Measurements from ENCODE around the gene FAM163A.
"Not testable (repeated sequence)": the region's sequence is repeated elsewhere in the genome, so short reads cannot be mapped to it uniquely, and the experiment has no call there.

FAM163A gene

DNA sequence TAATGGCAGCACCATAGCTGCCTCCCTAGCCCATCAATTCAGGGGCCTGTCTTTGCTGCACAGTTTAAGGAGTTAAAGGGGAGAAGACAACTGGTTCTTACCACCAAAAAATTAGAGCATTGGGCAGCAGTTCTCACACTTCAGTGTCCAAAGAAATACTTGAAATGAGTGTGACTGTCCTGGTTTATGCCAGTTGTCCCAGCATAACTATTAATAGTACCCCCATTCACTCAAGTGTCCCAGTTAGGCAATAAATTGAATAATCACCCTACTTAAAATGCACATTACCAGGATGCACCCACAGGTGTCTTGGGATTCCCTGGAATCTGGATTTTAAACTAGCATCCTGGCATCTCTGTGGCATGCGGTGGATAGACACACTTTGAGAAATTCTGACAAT, 51.1 kb downstream of the FAM163A start:
- H3K27ac ChIP-seq (ENCODE audit: low read depth, low read length): no peak overlapping the region
- peaks cover 3% of the 10 kb centered on the region; the same call in 1 of the 2 replicates for H3K4me1 ChIP-seq (ENCODE audit: insufficient read depth, low read length)
- no peak overlapping the region for H3K9ac ChIP-seq (ENCODE audit: low read depth, low read length)
- H3K4me3 ChIP-seq (ENCODE audit: low read length): no peak overlapping the region
- WGBS: 96% methylated on average over 1 of the region's 1 CpG
- H3K9me3 ChIP-seq (ENCODE audit: insufficient read depth, low read depth, low read length): no peaks in the 10 kb centered on the region
- H3K36me3 ChIP-seq (ENCODE audit: insufficient read depth, low read length): no peaks in the 10 kb centered on the region
- H3K27me3 ChIP-seq (ENCODE audit: insufficient read depth, low read length): no peaks in the 10 kb centered on the region

DNA sequence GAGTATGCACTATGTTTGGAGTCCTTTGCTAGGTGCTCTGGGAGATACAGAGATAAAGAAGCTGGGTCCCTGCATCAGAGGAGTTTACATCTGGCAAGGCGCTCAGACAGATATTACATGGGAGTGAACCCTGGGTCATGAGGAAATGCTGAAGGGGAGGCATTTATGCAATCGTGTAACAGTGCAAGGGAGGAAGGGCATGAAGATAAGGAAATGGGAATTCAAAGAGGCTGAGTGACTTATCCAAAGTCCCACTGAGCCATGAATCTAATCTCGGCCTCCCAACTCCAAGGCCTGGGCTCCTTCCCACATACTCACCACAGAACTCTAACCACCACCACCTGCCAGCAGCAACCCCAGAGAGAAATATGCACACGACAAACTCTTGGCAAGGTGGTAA, 51.6 kb downstream of the FAM163A start:
- Histone ChIP-seq H3K36me3 (ENCODE audit: insufficient read depth, low read length) (no peaks in the 10 kb centered on the region), H3K27ac (ENCODE audit: low read depth, low read length) (no peak overlapping the region), H3K9me3 (ENCODE audit: insufficient read depth, low read depth, low read length) (no peaks in the 10 kb centered on the region), H3K4me1 (ENCODE audit: insufficient read depth, low read length) (peaks cover 3% of the 10 kb centered on the region; the same call in 1 of the 2 replicates), H3K27me3 (ENCODE audit: insufficient read depth, low read length) (no peaks in the 10 kb centered on the region), H3K9ac (ENCODE audit: low read depth, low read length) (no peak overlapping the region), H3K4me3 (ENCODE audit: low read length) (no peak overlapping the region)
- WGBS: 76% methylated on average over 4 of the region's 4 CpGs

DNA sequence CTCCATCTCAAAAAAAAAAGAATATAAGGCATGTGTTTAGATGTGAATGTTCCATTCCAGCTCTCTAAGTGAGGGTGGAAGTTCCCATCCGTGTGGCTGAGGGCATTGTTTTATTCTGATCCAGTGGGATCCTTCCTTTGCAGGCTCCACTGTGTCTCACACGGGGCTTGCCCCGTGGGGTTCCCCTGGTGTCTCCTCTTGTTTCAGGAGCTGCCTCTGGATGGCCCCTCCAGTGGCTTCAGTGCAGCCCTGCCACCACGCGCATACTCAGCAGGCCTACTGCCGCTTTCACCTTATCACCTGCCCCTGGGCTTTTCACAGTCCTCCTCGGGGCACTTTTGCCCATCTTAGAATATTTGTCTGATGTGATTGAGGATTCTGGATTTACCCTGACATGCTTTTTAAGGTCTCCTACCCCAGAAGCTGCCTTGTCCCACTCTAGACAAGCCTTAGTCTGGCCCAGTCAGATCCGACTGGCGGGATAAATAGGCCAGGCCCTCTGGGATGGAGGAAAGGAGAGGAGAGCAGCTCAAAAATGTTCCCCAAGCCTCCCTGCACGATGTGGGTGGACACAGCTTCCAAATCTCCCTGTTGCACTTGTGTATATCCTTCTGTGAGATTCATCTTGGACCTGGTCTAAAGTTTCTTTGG, 55.2 kb downstream of the FAM163A start:
- WGBS: 90% methylated on average over 9 of the region's 10 CpGs
- H3K27me3 ChIP-seq (ENCODE audit: insufficient read depth, low read length): no peaks in the 10 kb centered on the region
- H3K36me3 ChIP-seq (ENCODE audit: insufficient read depth, low read length): no peaks in the 10 kb centered on the region
- no peak overlapping the region for H3K4me3 ChIP-seq (ENCODE audit: low read length)
- no peak overlapping the region for H3K27ac ChIP-seq (ENCODE audit: low read depth, low read length)
- H3K9ac ChIP-seq (ENCODE audit: low read depth, low read length): no peak overlapping the region
- no peaks in the 10 kb centered on the region for H3K9me3 ChIP-seq (ENCODE audit: insufficient read depth, low read depth, low read length)
- peaks cover 3% of the 10 kb centered on the region; the same call in 1 of the 2 replicates for H3K4me1 ChIP-seq (ENCODE audit: insufficient read depth, low read length)

DNA sequence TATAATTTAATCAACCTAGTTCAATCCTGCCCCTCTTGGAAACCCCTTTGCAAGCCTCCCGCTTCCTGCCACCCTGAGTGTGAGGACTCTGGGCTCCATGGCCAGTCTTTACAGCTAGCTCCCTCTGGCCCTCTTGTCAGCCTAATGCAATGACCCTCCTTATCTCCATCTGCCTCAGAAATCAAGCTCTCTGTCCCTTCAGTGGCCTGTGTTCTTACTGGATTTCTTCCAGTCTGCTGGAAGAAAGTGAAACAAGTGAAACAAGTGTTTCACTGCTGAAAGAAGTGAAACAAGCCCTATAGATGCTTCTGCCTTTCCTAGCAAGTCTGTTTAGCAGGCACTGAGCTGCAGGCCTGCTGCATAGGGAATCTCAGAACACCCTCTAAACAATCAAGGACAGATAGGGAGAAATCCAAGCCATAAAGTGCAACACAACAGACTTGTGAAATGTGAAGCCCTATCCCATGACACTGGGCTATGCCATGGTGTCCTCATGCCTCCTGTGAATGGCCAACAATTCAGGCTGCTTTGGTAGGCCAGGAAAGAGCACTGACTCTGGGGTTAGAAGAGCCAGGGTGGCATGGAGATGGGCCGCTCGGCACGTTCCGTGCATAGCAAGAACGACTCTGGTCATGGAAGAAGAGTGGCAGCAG, 55.9 kb downstream of the FAM163A start:
- Histone ChIP-seq H3K27ac (ENCODE audit: low read depth, low read length) (no peak overlapping the region), H3K4me1 (ENCODE audit: insufficient read depth, low read length) (peaks cover 3% of the 10 kb centered on the region; the same call in 1 of the 2 replicates), H3K9ac (ENCODE audit: low read depth, low read length) (no peak overlapping the region), H3K9me3 (ENCODE audit: insufficient read depth, low read depth, low read length) (no peaks in the 10 kb centered on the region), H3K4me3 (ENCODE audit: low read length) (no peak overlapping the region), H3K36me3 (ENCODE audit: insufficient read depth, low read length) (no peaks in the 10 kb centered on the region), H3K27me3 (ENCODE audit: insufficient read depth, low read length) (no peaks in the 10 kb centered on the region)
- WGBS: 92% methylated on average over 6 of the region's 6 CpGs

DNA sequence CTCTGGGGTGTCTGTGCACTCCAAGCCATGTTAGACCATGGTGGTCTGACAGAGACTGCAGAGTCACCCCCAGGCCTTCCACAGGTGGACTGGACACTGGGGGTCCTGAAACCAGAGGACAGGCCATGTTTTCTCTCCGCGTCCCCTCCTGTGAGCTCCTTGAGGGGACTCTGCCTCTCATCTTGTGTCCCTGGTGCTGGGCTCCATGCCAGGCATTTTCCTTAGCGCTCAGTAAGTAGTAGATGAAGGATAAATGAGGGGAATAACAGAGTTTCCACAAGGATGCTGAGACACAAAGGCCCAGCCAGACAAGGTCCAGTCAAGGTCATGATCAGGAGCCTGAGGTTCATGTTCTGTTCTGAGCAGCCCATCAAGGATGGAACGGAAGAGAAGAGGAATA, 57.4 kb downstream of the FAM163A start:
- WGBS: 95% methylated on average over 4 of the region's 4 CpGs
- no peak overlapping the region for H3K27ac ChIP-seq (ENCODE audit: low read depth, low read length)
- no peaks in the 10 kb centered on the region for H3K27me3 ChIP-seq (ENCODE audit: insufficient read depth, low read length)
- H3K9ac ChIP-seq (ENCODE audit: low read depth, low read length): no peak overlapping the region
- H3K4me1 ChIP-seq (ENCODE audit: insufficient read depth, low read length): no peaks in the 10 kb centered on the region
- no peak overlapping the region for H3K4me3 ChIP-seq (ENCODE audit: low read length)
- no peaks in the 10 kb centered on the region for H3K9me3 ChIP-seq (ENCODE audit: insufficient read depth, low read depth, low read length)
- H3K36me3 ChIP-seq (ENCODE audit: insufficient read depth, low read length): no peaks in the 10 kb centered on the region

DNA sequence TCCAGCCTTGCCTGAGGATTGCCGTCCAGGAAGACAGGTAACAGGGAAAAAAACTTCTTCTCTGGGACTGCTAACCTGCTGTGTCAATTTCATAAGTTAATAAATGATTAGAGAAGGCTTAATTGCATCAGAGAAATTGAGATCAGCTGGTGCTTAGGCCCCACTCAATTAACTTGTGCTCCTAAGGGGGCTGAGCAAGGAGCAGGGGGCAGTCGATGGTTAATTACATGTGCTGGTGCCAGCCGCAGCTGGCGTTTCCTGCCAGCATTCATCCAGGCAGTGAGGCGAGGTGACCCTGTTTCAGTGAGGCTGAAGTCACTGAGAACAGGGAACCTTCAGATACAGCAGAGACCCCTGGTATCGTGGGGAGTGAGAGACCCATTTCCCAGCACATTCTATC, 60.0 kb downstream of the FAM163A start:
- Histone ChIP-seq H3K27ac (ENCODE audit: low read depth, low read length) (no peak overlapping the region), H3K27me3 (ENCODE audit: insufficient read depth, low read length) (no peaks in the 10 kb centered on the region), H3K9me3 (ENCODE audit: insufficient read depth, low read depth, low read length) (no peaks in the 10 kb centered on the region), H3K4me1 (ENCODE audit: insufficient read depth, low read length) (no peaks in the 10 kb centered on the region), H3K9ac (ENCODE audit: low read depth, low read length) (no peak overlapping the region), H3K4me3 (ENCODE audit: low read length) (no peak overlapping the region), H3K36me3 (ENCODE audit: insufficient read depth, low read length) (no peaks in the 10 kb centered on the region)
- 92% methylated on average over 6 of the region's 6 CpGs for WGBS

DNA sequence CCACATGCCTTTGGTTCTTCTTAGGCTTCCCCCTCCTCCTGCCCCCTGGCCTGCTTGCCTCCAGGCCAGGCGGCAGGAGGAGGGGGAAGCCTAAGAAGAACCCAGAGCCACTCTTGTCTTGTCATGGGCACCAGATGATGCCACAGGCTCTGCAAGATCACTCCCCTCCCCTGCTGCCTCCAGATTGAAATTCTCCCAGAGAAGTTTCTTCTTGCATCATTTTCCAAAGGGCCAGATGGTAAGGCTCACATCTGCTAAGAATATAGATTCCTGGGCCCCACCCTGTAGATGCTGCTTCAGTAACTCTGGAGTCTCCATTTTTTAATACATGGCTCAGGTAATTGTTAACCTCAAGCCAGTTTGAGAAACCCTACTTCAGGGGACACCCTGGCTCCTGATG, 60.8 kb downstream of the FAM163A start:
- H3K4me1 ChIP-seq (ENCODE audit: insufficient read depth, low read length): no peaks in the 10 kb centered on the region
- H3K27ac ChIP-seq (ENCODE audit: low read depth, low read length): no peak overlapping the region
- no peaks in the 10 kb centered on the region for H3K9me3 ChIP-seq (ENCODE audit: insufficient read depth, low read depth, low read length)
- WGBS: 100% methylated on average over 1 of the region's 1 CpG
- H3K9ac ChIP-seq (ENCODE audit: low read depth, low read length): no peak overlapping the region
- no peak overlapping the region for H3K4me3 ChIP-seq (ENCODE audit: low read length)
- H3K36me3 ChIP-seq (ENCODE audit: insufficient read depth, low read length): no peaks in the 10 kb centered on the region
- H3K27me3 ChIP-seq (ENCODE audit: insufficient read depth, low read length): no peaks in the 10 kb centered on the region

DNA sequence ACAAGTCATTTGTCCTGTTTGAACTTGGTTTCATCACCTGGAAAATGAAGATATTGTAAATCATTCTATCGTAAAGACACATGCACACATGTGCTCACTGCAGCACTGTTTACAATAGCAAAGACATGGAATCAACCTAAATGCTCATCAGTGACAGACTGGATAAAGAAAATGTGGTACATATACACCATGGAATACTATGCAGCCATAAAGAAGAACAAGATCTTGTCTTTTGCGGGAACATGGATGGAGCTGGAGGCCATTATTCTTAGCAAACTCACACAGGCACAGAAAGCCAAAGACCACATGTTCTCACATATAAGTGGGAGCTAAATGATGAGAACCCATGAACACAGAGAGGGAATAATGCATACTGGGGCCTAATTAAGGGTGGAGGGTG, 61.3 kb downstream of the FAM163A start:
- not testable (repeated sequence) for H3K27ac ChIP-seq (ENCODE audit: low read depth, low read length); H3K36me3 ChIP-seq (ENCODE audit: insufficient read depth, low read length); H3K27me3 ChIP-seq (ENCODE audit: insufficient read depth, low read length); H3K4me1 ChIP-seq (ENCODE audit: insufficient read depth, low read length); H3K9me3 ChIP-seq (ENCODE audit: insufficient read depth, low read depth, low read length); H3K4me3 ChIP-seq (ENCODE audit: low read length); H3K9ac ChIP-seq (ENCODE audit: low read depth, low read length)
- WGBS: 100% methylated on average over 1 of the region's 2 CpGs

DNA sequence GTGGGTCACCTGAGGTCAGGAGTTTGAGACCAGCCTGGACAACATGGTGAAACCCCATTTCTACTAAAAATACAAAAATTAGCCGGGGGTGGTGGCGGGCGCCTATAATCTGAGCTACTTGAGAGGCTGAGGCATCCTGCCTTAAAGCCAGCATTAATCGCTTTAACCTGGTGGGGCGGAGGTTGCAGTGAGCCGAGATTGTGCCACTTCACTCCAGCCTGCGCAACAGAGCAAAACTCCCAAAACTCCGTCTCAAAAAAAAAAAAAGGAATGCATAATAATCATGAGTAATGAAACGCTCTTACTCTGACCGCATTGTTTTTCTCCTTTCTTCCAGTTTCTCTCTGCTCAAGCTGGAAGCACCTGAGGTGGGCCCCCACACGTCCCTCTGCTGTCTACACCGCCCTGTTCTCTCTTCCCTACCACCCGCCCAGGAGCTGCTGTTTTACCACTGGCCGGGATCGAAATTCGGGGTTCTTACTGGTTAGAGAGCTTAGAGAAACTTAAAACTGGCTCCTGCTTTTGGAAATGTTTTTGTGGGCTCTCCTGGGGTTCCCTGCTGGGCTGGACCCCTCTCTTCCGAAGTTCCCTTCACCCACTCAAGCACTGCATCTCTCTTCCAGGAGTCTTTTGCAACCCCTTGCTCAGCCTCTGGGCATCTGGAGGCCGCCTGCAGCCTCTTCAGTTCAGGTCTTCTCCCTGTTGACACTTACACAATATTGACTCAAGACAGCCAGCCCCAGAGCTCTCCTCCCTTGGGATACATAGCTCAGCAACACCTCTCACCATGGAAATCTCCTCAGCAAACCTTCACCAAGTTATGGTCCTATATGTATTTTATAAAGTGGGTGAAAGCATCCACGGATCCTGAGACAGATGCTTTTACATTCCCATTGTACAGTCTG, 62.5 kb downstream of the FAM163A start:
- H3K9me3 ChIP-seq (ENCODE audit: insufficient read depth, low read depth, low read length): no peaks in the 10 kb centered on the region
- H3K27ac ChIP-seq (ENCODE audit: low read depth, low read length): no peak overlapping the region
- WGBS: 95% methylated on average over 19 of the region's 19 CpGs
- H3K36me3 ChIP-seq (ENCODE audit: insufficient read depth, low read length): no peaks in the 10 kb centered on the region
- H3K4me3 ChIP-seq (ENCODE audit: low read length): no peak overlapping the region
- H3K27me3 ChIP-seq (ENCODE audit: insufficient read depth, low read length): no peaks in the 10 kb centered on the region
- H3K9ac ChIP-seq (ENCODE audit: low read depth, low read length): no peak overlapping the region
- no peaks in the 10 kb centered on the region for H3K4me1 ChIP-seq (ENCODE audit: insufficient read depth, low read length)

DNA sequence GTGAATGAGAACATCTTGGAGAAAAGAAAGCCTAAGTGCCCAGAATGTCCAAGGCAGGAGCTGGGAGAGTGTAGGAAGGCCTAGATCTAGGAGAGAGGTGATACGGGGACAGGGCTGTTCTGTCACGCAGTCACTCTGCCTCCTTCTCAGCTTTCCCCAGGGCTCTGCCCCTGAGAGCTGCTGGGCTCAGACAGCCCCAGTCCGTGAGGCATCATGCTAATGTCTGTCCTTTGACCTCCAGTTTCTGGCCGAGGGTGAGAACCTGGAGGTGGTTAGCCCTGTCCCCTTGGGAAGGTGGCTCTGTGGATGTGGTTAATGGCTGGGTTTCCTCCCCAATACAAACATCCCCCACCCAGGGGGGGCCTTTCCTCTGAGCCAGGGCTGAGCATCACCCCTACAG, 63.2 kb downstream of the FAM163A start:
- Histone ChIP-seq H3K4me3 (ENCODE audit: low read length) (no peak overlapping the region), H3K27ac (ENCODE audit: low read depth, low read length) (no peak overlapping the region), H3K27me3 (ENCODE audit: insufficient read depth, low read length) (no peaks in the 10 kb centered on the region), H3K9ac (ENCODE audit: low read depth, low read length) (no peak overlapping the region), H3K36me3 (ENCODE audit: insufficient read depth, low read length) (no peaks in the 10 kb centered on the region), H3K9me3 (ENCODE audit: insufficient read depth, low read depth, low read length) (no peaks in the 10 kb centered on the region), H3K4me1 (ENCODE audit: insufficient read depth, low read length) (no peaks in the 10 kb centered on the region)
- 80% methylated on average over 4 of the region's 4 CpGs for WGBS

DNA sequence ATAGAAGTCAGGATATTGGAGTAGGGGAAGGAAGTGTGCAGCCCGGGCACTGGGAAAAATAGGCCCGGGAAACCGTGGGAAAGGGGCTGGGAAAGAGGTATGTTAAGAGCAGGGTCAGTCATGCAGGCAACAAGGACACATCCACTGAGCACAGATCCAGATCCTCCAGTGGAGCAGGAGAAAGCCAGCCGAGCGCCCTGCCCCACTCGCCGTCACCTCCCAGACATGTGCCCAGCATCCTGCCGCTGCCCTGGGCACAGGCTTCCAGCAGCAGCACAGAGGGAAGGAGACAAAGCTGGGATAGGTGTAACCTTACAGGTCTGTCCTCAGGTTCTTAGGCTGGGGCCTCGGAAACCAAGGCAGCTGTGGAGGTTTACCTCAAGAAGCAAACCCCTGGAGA, 64.2 kb downstream of the FAM163A start:
- Histone ChIP-seq H3K27ac (ENCODE audit: low read depth, low read length) (no peak overlapping the region), H3K36me3 (ENCODE audit: insufficient read depth, low read length) (no peaks in the 10 kb centered on the region), H3K9me3 (ENCODE audit: insufficient read depth, low read depth, low read length) (no peaks in the 10 kb centered on the region), H3K4me1 (ENCODE audit: insufficient read depth, low read length) (no peaks in the 10 kb centered on the region), H3K27me3 (ENCODE audit: insufficient read depth, low read length) (no peaks in the 10 kb centered on the region), H3K9ac (ENCODE audit: low read depth, low read length) (no peak overlapping the region), H3K4me3 (ENCODE audit: low read length) (no peak overlapping the region)
- 88% methylated on average over 9 of the region's 9 CpGs for WGBS

Measured in HUES64 (cell line).